Activated T-helper 17 cell treated with anti-CD3 and anti-CD28 coated beads, Interleukin-2, amount 50 U/mL, for 72 hours (primary cell): ENCODE results near the gene NDUFS6. TPM values are rescaled to one million over a fixed set of nuclear protein-coding genes. Genes with fewer than 3 reads are reported as not detected.

ENCODE experiments used
- ATAC-seq: fragments of 150-1000 bp; cut with Tn5 transposase; replicated peaks from 2 replicates; pipeline ENCODE4 v1.10.0; 2021; ENCODE audit warnings: mild to moderate bottlenecking, moderate library complexity
- H3K27ac Mint-ChIP-seq: one replicate; pipeline ENCODE4 v1.8.0; 2022; ENCODE audit warnings: mixed read lengths
- H3K27me3 Mint-ChIP-seq: one replicate; pipeline ENCODE4 v1.8.0; 2022; ENCODE audit warnings: mixed read lengths
- H3K36me3 Mint-ChIP-seq: one replicate; pipeline ENCODE4 v1.8.0; 2022; ENCODE audit warnings: low read depth, mild to moderate bottlenecking, mixed read lengths
- H3K4me1 Mint-ChIP-seq: one replicate; pipeline ENCODE4 v1.8.0; 2022; ENCODE audit warnings: mixed read lengths
- H3K4me3 Mint-ChIP-seq: one replicate; pipeline ENCODE4 v1.8.0; 2022; ENCODE audit warnings: mild to moderate bottlenecking, mixed read lengths
- H3K9me3 Mint-ChIP-seq: one replicate; pipeline ENCODE4 v1.8.0; 2022; ENCODE audit warnings: mixed read lengths
- total RNA-seq, 2 donors: library from RNA; stranded (reverse); gene quantifications; one replicate each; pipeline ENCODE4 v1.2.3, GENCODE V29; 2022

NDUFS6 gene
- total RNA-seq, 2 donors from 2014 or later: 13.0 to 35.1 TPM

DNA sequence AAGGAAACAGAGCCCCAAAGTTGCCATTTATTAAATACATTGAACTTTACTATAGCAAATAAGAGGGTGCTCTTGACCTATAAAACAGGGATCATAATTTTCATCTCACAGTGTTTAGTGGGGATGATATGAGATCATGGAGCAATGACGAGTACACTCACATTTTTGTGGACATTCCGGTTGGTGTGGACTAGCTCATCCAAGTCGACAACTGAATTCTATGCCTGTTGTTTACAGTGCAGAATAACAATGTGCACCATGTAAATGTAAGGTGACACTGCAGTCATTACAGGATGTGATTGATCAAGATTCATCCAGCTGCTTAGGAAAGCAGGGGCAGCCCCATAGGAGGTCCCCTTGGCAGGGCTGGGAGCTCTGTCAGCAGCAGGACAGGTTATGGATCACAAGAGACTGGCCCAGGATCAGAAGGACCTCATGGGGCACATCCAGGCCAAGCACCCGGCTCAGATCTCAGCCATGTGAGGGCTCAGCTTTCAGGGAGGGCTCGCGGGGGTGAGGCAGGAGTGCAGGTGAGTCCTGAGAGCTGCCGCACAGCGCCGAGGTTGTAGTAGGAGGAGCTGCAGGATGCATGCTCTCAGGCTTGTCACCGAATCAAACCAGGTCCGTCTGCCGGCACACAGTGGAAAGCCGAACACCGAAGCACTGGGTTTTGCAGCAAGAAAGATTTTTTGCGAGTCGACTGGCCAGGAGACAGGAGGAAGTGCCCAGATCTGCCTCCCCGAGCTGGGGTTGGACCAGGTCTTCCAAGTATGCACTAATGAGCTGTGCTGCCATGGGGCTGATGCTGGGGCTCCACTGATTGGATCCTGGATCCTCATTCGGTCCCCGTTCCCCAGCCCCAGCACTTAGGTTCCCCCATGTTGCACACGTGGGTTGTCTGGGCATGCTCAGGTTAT, 29.8 kb upstream of the NDUFS6 start:
- no peak overlapping the region for H3K4me3 Mint-ChIP-seq
- H3K27ac Mint-ChIP-seq: no peak overlapping the region
- no peak for ATAC-seq
- H3K36me3 Mint-ChIP-seq: no peaks in the 10 kb centered on the region
- no peaks in the 10 kb centered on the region for H3K4me1 Mint-ChIP-seq
- H3K9me3 Mint-ChIP-seq: no peaks in the 10 kb centered on the region
- no peaks in the 10 kb centered on the region for H3K27me3 Mint-ChIP-seq

DNA sequence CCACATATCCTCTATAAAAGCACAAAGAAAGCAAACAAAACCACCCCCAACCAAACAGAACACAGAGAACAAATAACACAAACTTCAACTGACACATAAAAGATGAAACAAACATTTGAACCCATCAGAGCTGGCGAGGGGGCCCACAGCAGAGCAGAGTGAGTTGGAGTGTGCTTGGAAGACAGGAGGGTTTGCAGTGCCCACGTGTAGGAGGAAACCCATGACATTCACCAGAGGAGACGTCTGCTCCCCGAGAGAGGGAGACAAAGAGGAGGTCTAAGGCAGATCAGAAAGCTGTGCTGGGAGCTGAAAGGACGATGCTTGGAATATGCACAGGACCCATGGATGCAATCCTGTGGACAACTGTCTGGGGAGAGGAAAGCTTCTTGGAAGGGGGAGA, 28.6 kb upstream of the NDUFS6 start:
- Mint-ChIP-seq H3K4me1 (no peaks in the 10 kb centered on the region), H3K36me3 (no peaks in the 10 kb centered on the region), H3K27ac (peak overlapping the region; percentile 17), H3K9me3 (no peaks in the 10 kb centered on the region), H3K27me3 (no peaks in the 10 kb centered on the region), H3K4me3 (no peak overlapping the region)
- no peak for ATAC-seq

DNA sequence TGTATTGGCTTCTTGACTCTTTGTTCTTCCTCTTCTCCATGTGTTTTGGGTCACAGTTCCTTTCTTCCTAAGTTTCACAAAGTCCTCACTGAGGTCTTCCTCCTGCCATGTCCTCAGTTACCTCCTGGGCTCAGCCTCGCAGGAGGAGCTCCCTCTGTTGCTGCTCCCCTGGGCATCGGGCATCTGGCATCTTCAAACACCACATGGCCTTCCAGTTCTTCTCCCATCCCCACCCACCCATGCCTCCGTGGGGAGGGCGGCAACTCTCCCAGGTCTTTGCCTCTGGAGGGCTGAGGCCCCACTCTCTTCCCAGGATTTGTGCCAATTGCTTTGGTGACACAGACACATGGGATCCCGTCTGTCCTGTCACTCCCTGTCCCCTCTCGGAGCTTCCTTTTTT, 24.4 kb upstream of the NDUFS6 start:
- Mint-ChIP-seq H3K27me3 (no peaks in the 10 kb centered on the region), H3K9me3 (no peaks in the 10 kb centered on the region), H3K36me3 (no peaks in the 10 kb centered on the region), H3K4me1 (no peaks in the 10 kb centered on the region), H3K27ac (no peak overlapping the region), H3K4me3 (no peak overlapping the region)
- ATAC-seq: no peak

DNA sequence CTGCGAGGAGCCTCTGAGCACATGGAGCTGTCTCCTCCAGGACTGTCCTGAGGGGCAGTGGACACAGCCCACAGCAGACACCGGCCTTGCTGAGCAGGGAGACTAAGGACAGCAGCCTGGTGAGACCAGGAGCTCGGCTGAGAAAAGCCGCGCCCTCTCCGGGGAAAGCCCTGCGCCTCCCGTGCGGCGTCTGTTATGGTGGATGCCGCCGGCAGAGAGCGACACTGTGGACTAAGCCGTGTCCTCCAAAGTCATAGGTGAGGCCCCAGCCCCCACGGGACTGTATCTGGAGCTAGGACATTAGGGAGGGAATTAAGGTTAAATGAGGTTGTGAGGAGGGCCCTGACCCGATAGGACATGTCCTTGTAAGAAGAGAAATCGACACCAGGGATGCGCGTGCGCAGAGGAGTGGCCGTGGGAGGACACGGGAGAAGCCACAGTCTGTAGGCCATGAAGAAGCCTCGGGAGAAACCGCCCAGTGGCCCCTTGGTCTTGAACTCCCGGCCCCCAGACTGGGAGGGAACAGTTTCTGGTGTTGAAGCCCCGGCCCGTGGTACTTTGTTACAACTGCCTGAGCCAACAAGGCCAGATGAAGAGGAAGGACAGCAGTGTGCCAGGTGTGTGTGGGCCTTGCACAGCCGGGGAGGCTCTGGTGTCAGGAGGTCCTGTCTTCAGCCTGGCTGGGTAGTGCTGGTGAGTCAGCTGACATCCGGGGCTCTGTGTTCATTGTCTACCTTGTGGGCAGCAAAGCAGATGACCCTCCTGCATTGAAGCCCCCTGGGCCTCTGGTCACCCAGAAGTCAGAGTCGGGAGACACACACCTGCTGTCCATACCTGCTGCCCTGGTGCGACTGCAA, 23.7 kb upstream of the NDUFS6 start:
- H3K9me3 Mint-ChIP-seq: no peaks in the 10 kb centered on the region
- no peak overlapping the region for H3K27ac Mint-ChIP-seq

DNA sequence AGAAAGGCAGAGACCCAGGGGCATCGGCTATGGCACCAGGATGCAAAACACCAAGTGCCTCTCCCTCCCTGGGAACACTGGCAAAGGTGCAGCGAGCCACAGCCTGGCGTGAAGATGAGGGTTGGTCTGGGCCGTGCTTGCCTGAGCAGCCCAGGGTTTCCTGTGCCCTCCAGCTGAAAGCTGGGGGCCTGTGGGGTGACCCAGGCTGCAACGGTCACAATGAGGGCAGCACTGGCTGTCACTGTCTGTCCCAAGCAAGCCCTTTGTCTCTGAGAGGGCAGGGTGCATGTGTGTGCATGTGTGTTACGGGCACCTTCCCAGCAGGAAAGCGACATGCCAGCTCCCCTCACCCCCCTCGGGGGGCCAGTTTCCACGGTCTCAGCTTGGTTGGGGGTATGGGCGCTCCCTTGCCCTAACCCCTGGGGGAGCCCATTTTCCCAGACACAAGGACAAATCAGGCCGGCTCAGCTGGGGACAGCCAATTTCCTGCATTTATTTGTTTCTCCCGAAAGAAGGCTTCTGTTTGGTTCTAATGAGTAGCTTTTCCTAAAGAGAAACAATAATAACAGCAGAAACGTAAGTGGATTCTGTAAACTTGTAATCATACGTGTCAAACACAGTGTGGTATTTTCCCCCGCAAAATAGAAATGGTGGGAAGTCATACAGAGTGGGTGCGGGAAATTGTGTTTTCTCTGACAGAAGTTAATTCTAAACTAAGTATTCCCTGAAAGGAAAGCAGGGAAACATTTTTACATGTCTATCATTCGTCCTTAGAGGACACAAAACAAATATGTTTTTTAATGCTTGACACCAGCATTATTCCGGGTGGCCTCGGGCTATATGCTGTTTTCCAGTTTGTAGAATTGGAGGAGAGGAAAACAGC, 22.8 kb upstream of the NDUFS6 start:
- no peak overlapping the region for H3K27ac Mint-ChIP-seq
- H3K27me3 Mint-ChIP-seq: no peaks in the 10 kb centered on the region
- H3K36me3 Mint-ChIP-seq: no peaks in the 10 kb centered on the region
- ATAC-seq: no peak
- no peak overlapping the region for H3K4me3 Mint-ChIP-seq
- no peaks in the 10 kb centered on the region for H3K9me3 Mint-ChIP-seq
- no peaks in the 10 kb centered on the region for H3K4me1 Mint-ChIP-seq

More for the DNA sequence above, 23.7 kb upstream of the NDUFS6 start:
- Mint-ChIP-seq H3K4me3 (no peak overlapping the region), H3K4me1 (no peaks in the 10 kb centered on the region), H3K36me3 (no peaks in the 10 kb centered on the region), H3K27me3 (no peaks in the 10 kb centered on the region)
- ATAC-seq: no peak

DNA sequence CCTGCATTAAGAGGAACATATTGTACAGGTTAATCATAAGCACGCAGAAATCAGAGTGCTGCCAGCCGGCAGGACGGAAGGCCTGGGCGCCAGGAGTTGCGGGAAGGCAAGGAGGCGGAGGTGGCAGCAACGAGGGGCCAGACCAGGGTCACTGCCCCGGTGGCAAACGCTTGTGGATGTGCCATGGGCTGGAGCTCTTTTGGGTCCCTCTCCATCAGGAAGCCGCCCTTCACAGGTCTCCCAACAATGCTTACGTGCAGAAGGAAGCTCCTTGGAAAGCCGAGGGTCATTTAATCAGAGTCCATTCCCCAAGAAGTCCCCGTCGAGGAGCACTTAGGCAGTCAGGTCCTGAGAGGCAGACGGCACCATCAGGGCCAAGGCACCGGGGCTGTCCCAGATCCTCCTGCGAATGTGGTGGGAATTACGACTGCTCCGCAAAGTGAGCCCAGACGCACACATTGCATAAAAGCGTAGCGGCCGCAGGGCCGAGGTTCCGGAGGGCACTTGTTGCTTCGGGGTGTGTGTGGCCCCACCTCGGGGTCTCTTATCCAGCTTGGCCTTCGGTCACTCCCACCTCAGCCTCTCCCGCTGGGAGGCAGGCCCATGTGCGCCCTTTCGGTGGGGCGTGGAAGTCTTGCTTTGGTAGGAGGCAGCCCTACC, 22.1 kb upstream of the NDUFS6 start:
- Mint-ChIP-seq H3K27me3 (no peaks in the 10 kb centered on the region), H3K9me3 (no peaks in the 10 kb centered on the region), H3K27ac (no peak overlapping the region), H3K36me3 (no peaks in the 10 kb centered on the region), H3K4me3 (no peak overlapping the region), H3K4me1 (no peaks in the 10 kb centered on the region)
- ATAC-seq: no peak

DNA sequence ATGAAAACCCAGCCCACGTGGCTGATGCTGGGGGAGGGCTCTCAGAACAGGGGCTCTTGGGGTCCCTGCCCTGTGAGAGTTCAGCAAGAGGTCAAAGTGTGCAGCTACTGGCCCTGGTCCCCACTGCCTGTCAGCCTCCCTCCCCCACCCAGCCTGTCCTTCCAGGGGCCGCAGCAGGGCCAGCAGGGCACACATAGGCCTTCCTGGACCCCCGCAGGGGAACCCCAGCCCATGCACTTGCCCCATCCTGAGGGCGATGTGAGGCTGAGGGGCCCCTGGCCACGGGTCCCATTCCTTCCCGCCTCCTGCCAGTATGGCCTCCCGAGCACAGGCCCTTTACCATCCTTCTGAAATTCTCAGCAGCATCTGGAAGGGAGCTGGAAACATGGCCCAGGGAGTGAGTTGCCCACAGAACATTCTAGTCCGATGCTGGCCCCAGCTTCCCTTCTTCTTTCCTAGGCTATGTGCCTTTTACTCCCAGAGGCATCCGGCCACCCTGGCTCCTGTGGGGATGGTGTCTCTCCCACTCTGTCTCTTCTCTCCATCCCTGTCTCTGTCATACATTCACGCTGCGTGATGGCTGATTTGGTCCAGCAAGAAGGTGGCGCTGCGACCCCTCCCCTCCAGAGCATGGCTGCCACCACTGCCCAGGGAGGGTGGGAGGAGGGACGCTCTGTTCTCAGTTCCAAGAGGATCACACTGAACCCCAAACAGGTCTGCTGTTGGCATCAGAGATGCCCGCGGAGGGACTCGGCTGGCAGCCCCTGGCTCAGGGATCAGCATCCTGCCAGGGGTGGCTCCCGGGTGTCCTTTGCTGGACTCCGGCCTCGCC, 21.2 kb upstream of the NDUFS6 start:
- Mint-ChIP-seq H3K27ac (no peak overlapping the region), H3K4me1 (no peaks in the 10 kb centered on the region), H3K36me3 (no peaks in the 10 kb centered on the region), H3K27me3 (no peaks in the 10 kb centered on the region), H3K4me3 (no peak overlapping the region), H3K9me3 (no peaks in the 10 kb centered on the region)
- ATAC-seq: no peak

DNA sequence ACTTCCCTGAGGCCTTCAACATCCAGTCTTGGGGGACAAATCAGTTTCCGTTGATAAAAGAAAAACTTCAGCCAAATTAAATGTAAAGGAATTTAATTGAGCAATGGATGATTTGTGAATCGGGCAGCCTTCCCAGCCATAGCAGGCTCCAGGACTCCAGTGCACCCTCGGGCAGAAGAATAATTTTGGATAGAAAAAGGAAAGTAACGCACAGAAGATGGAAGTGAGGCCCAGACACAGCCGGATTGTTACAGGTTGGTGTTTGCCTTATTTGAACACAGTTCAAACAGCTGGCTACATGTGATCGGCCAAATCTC, 20.6 kb upstream of the NDUFS6 start:
- no peaks in the 10 kb centered on the region for H3K27me3 Mint-ChIP-seq
- no peaks in the 10 kb centered on the region for H3K4me1 Mint-ChIP-seq
- no peaks in the 10 kb centered on the region for H3K9me3 Mint-ChIP-seq
- no peak overlapping the region for H3K27ac Mint-ChIP-seq
- no peaks in the 10 kb centered on the region for H3K36me3 Mint-ChIP-seq
- H3K4me3 Mint-ChIP-seq: no peak overlapping the region
- no peak for ATAC-seq

DNA sequence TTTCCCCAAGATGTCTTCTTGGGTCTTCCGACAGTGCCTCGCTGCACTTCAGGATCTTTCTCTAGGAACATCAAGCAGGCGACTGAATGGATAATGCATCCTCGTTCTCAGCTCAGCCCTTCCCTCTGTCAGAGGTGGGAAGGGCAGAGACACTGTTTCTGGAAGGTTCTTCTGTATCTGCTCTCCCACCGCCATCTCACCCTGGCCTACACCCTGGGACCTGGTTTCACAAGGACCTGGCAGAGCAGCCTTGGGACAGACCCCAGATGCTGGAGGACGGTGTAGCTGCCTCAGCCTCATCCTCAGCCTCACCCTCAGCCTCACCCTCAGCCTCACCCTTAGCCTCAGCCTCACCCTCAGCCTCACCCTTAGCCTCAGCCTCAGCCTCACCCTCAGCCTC, 20.1 kb upstream of the NDUFS6 start:
- Mint-ChIP-seq H3K27ac (no peak overlapping the region), H3K4me3 (no peak overlapping the region), H3K4me1 (no peaks in the 10 kb centered on the region), H3K27me3 (no peaks in the 10 kb centered on the region), H3K9me3 (no peaks in the 10 kb centered on the region), H3K36me3 (no peaks in the 10 kb centered on the region)
- no peak for ATAC-seq

DNA sequence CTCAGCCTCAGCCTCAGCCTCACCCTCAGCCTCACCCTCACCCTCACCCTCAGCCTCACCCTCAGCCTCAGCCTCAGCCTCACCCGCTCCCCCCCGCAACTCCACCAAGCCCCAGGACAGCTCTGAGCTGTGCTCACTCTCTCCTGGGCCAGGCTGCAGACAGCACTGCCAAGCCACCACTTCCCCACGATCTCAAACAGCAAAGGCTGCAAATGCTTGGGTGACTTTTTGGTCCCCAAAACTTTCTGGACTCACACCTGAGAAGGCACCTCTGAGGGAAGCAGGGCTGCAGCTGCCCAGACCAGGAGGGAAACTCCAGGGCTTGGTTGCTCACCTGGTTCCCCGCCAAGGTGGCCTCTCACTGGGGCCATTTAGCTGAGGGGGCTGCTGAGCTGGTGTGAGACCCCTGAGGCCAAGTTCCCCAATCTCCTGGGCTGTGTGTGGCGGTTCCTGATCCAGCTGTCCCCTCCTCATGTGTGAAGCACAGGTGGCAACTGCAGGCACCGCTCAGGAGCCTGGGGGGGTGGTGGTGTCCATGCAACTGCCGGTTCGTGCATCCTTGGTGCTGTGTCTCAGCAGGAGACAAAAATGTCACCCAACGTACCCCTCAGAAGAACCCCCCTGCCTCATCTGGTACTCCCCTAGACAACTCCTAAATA, 19.4 kb upstream of the NDUFS6 start:
- no peaks in the 10 kb centered on the region for H3K4me1 Mint-ChIP-seq
- no peaks in the 10 kb centered on the region for H3K27me3 Mint-ChIP-seq
- H3K36me3 Mint-ChIP-seq: no peaks in the 10 kb centered on the region
- ATAC-seq: no peak
- no peak overlapping the region for H3K27ac Mint-ChIP-seq
- no peak overlapping the region for H3K4me3 Mint-ChIP-seq
- H3K9me3 Mint-ChIP-seq: no peaks in the 10 kb centered on the region

DNA sequence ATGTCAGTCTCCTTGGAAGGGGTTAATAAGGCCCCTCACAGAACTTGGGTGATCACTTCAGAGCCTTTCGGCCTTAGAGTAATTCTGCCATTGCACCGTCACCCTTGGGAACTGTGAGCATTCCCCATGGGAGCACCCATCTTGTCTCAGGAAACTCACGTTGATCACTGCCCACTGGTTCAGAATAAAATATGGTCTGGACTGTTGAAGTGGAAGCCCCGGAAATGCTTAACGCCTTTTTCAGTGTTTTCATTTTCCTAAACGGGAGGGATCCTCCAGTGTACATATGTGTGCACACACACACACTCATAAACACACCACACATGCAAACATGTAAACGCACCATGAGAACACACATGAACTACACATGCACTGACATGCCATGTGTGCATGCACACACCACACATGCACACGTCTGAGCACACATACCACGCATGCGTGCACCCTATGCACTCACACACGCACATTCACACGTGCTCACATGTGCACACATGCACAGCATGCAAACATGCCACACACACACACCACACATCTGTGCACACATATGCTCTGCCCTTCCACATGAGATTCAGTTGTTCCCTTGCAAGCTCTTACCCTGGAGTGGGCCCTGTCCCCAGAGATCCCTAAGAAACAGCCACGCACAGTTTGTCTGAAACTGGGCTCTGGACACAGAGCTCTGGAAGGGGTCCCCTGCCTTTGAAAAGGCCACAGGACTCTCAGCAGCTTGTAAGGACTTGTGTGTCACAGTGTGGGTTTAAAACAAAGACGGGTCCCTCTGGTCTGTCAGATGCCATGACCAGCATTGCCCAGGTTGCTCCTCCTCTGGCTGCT, 18.6 kb upstream of the NDUFS6 start:
- Mint-ChIP-seq H3K4me1 (peaks cover under 1% of the 10 kb centered on the region), H3K36me3 (no peaks in the 10 kb centered on the region)

DNA sequence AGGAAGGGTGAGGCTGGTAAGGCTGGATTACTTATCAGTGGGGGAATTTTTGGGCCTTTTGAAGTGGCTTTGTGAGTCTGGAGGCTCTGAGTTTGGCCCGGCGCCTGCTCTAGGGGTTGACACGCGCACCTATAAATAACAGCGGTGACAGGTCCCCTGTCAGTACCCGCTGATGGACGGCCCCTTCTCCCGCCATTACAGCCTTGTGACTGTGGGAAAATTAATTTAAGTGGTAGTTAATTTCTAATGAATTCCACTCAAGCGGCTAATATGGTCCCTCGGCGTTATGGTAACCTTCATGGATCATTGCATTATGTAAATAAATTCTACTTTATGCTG, 18.0 kb upstream of the NDUFS6 start:
- no peaks in the 10 kb centered on the region for H3K36me3 Mint-ChIP-seq
- peaks cover 5% of the 10 kb centered on the region for H3K4me1 Mint-ChIP-seq
- peak; percentile 44 for ATAC-seq
- H3K27me3 Mint-ChIP-seq: no peaks in the 10 kb centered on the region
- H3K9me3 Mint-ChIP-seq: no peaks in the 10 kb centered on the region
- no peak overlapping the region for H3K27ac Mint-ChIP-seq
- no peak overlapping the region for H3K4me3 Mint-ChIP-seq

More for the DNA sequence above, 18.6 kb upstream of the NDUFS6 start:
- Mint-ChIP-seq H3K27ac (no peak overlapping the region), H3K4me3 (no peak overlapping the region), H3K27me3 (no peaks in the 10 kb centered on the region), H3K9me3 (no peaks in the 10 kb centered on the region)
- ATAC-seq: no peak
